ENCODE data around the gene ZDBF2.

- TF ChIP-seq CTCF (IDR thresholded peaks at IDR 0.05; ENCODE audit: low read depth, low read length, poor library complexity, severe bottlenecking) (no peak), EZH2phosphoT487 (IDR thresholded peaks at IDR 0.05; ENCODE audit: borderline replicate concordance, low read length) (no peak)
Measured at GRCh38 chr2:206232287-206233035, 42.0 kb upstream of the ZDBF2 start.

All from DOHH2 (cell line).